ENCODE data around the gene KLK1. TPM values are rescaled to one million over a fixed set of nuclear protein-coding genes. Genes with fewer than 3 reads are reported as not detected.

Gene KLK1
- total RNA-seq, 1 donor = not detected

DNA sequence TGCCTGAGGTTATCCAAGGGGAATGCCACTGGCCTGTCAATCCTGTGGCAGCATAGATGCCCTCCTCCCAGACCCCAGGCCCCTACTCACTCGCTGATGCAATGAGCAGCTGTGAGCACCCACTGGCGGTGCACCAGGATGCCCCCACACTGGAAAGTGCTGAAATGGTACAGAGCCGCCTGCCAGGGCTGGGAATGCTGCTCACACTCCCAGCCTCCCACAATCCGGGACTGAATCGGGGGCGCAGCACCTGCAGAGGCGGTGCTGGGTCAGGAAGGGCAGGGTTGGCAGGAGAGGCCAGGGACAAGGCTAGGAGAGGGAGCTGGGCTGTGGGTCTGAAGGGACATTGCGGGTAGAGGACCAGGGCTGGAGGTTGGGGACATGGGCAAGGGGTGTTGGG lies 2.0 kb downstream of the KLK1 start:
- Histone ChIP-seq H3K4me2 (ENCODE audit: insufficient read depth, low read length) (no peak overlapping the region), H3K79me2 (ENCODE audit: insufficient read depth, low read length) (no peaks in the 10 kb centered on the region), H3K4me1 (ENCODE audit: insufficient read depth, low read length) (no peaks in the 10 kb centered on the region), H3K36me3 (ENCODE audit: insufficient read depth, low read length) (no peaks in the 10 kb centered on the region), H3K27ac (ENCODE audit: low read depth, low read length) (no peak overlapping the region), H3K4me3 (ENCODE audit: insufficient read depth, low read length) (no peak overlapping the region), H4K20me1 (ENCODE audit: insufficient read depth, low read length) (no peaks in the 10 kb centered on the region), H2AFZ (ENCODE audit: low read length) (no peak overlapping the region), H3K9me3 (ENCODE audit: low read depth, low read length) (no peaks in the 10 kb centered on the region), H3K27me3 (ENCODE audit: insufficient read depth, low read length) (peaks cover 28% of the 10 kb centered on the region)
- TF ChIP-seq, protein P1, sequence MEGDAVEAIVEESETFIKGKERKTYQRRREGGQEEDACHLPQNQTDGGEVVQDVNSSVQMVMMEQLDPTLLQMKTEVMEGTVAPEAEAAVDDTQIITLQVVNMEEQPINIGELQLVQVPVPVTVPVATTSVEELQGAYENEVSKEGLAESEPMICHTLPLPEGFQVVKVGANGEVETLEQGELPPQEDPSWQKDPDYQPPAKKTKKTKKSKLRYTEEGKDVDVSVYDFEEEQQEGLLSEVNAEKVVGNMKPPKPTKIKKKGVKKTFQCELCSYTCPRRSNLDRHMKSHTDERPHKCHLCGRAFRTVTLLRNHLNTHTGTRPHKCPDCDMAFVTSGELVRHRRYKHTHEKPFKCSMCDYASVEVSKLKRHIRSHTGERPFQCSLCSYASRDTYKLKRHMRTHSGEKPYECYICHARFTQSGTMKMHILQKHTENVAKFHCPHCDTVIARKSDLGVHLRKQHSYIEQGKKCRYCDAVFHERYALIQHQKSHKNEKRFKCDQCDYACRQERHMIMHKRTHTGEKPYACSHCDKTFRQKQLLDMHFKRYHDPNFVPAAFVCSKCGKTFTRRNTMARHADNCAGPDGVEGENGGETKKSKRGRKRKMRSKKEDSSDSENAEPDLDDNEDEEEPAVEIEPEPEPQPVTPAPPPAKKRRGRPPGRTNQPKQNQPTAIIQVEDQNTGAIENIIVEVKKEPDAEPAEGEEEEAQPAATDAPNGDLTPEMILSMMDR (IDR thresholded peaks at IDR 0.05; ENCODE audit: extremely low read depth, low read depth, low read length) = no peak
- DNase-seq (ENCODE audit: insufficient read length, low spot score, missing footprints) = peak; percentile 66

DNA sequence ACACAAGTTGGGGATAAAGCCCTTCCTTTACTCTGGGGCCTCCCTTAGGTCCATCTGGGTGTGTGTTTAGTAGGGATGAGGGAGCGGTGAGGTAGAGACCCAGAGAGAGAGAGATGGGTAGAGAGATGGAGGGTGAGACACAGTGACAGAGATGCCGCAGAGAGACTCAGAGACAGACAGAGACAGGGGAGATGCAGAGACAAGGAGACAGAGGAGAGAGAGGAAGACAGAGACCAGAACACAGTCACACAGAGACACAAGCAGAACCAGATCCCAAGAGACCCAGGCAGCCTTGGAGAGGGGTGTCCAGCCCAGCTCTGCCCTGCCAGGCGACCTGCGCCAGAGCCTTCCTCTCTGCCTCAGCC lies 2.4 kb downstream of the KLK1 start:
- Histone ChIP-seq H3K27me3 (ENCODE audit: insufficient read depth, low read length) (peaks cover 28% of the 10 kb centered on the region), H3K4me1 (ENCODE audit: insufficient read depth, low read length) (no peaks in the 10 kb centered on the region), H2AFZ (ENCODE audit: low read length) (no peak overlapping the region), H3K79me2 (ENCODE audit: insufficient read depth, low read length) (no peaks in the 10 kb centered on the region), H3K4me2 (ENCODE audit: insufficient read depth, low read length) (no peak overlapping the region), H3K36me3 (ENCODE audit: insufficient read depth, low read length) (no peaks in the 10 kb centered on the region), H3K4me3 (ENCODE audit: insufficient read depth, low read length) (no peak overlapping the region), H3K27ac (ENCODE audit: low read depth, low read length) (no peak overlapping the region), H3K9me3 (ENCODE audit: low read depth, low read length) (no peaks in the 10 kb centered on the region), H4K20me1 (ENCODE audit: insufficient read depth, low read length) (no peaks in the 10 kb centered on the region)
- TF ChIP-seq, protein P1 (IDR thresholded peaks at IDR 0.05; ENCODE audit: extremely low read depth, low read depth, low read length) = no peak
- no peak for DNase-seq (ENCODE audit: insufficient read length, low spot score, missing footprints)

DNA sequence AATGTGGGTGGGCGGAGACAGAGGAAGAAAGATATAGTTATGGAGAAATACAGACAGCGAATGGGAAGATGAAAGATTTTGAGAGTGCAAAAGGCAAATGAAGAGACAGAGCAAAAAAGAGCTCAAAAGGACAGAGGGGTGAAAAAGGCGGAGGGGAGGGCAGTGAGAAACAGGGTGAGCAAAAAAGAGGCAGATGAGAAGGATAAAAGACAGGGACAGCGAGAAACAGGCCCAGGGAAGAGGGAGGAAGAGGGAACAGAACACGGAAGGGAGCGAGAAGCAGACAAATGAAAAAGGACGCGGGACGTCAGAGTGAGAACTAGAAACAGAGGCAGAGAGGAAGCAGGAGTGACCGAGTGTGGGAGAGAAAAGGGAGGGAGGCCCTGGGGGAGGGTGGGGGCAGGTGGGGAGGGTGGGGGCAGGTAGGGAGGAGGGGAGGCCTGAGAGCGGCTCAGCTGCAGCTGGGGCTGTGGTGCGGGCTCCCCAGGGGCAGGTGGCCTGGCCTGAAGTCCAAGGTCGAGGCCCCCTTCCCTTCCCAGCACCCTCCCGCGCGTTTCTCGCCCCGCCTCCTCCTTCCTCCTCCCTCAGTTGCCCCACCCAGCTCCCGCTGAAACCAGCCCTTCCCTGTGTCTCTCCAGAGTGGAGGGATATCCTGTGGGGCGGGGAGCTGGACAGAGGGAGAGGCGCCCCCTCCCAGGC lies 2.9 kb downstream of the KLK1 start:
- H2AFZ ChIP-seq (ENCODE audit: low read length) = no peak overlapping the region
- TF ChIP-seq, protein P1 (IDR thresholded peaks at IDR 0.05; ENCODE audit: extremely low read depth, low read depth, low read length) = no peak
- no peaks in the 10 kb centered on the region for H3K36me3 ChIP-seq (ENCODE audit: insufficient read depth, low read length)
- DNase-seq (ENCODE audit: insufficient read length, low spot score, missing footprints) = peak; percentile 55
- H4K20me1 ChIP-seq (ENCODE audit: insufficient read depth, low read length) = no peaks in the 10 kb centered on the region
- no peaks in the 10 kb centered on the region for H3K79me2 ChIP-seq (ENCODE audit: insufficient read depth, low read length)
- H3K9me3 ChIP-seq (ENCODE audit: low read depth, low read length) = no peaks in the 10 kb centered on the region
- no peak overlapping the region for H3K27ac ChIP-seq (ENCODE audit: low read depth, low read length)
- peaks cover 28% of the 10 kb centered on the region for H3K27me3 ChIP-seq (ENCODE audit: insufficient read depth, low read length)
- no peak overlapping the region for H3K4me2 ChIP-seq (ENCODE audit: insufficient read depth, low read length)
- H3K4me1 ChIP-seq (ENCODE audit: insufficient read depth, low read length) = no peaks in the 10 kb centered on the region
- no peak overlapping the region for H3K4me3 ChIP-seq (ENCODE audit: insufficient read depth, low read length)

GRCh38 chr19:50820086-50820485 lies 3.5 kb downstream of the KLK1 start:
- H4K20me1 ChIP-seq (ENCODE audit: insufficient read depth, low read length) = no peaks in the 10 kb centered on the region
- peaks cover 28% of the 10 kb centered on the region for H3K27me3 ChIP-seq (ENCODE audit: insufficient read depth, low read length)
- H3K36me3 ChIP-seq (ENCODE audit: insufficient read depth, low read length) = no peaks in the 10 kb centered on the region
- peak; percentile 48 for DNase-seq (ENCODE audit: insufficient read length, low spot score, missing footprints)
- no peaks in the 10 kb centered on the region for H3K79me2 ChIP-seq (ENCODE audit: insufficient read depth, low read length)
- no peaks in the 10 kb centered on the region for H3K9me3 ChIP-seq (ENCODE audit: low read depth, low read length)
- H3K4me2 ChIP-seq (ENCODE audit: insufficient read depth, low read length) = no peak overlapping the region
- no peaks in the 10 kb centered on the region for H3K4me1 ChIP-seq (ENCODE audit: insufficient read depth, low read length)
- H2AFZ ChIP-seq (ENCODE audit: low read length) = no peak overlapping the region
- TF ChIP-seq, protein P1 (IDR thresholded peaks at IDR 0.05; ENCODE audit: extremely low read depth, low read depth, low read length) = no peak
- no peak overlapping the region for H3K4me3 ChIP-seq (ENCODE audit: insufficient read depth, low read length)
- H3K27ac ChIP-seq (ENCODE audit: low read depth, low read length) = no peak overlapping the region
